ENCODE data around the gene MDGA2.

DNA sequence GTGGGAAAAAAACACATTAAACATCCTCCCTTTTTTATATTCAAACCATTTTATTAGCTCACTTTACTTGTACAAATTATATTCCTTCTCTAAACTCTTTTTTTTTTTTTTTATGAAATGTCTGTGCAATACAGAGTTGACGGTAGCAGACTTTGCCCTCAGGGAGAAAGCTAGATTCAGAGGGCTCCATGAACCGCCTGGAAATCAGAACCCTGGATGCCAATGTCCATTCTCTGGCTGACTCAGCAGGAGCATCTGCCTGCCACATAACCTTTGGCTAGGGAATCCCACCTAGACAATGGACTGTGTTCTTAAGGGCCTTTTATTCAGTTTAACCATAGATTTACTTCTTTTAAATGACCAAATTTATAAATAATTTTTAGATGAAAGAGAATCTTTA is 467.0 kb downstream of the MDGA2 start:
- no peak for TF ChIP-seq TAF1 (IDR thresholded peaks at IDR 0.05; ENCODE audit: borderline replicate concordance, low read depth, low read length)
- TF ChIP-seq POLR2AphosphoS5 (IDR thresholded peaks at IDR 0.05; ENCODE audit: low read depth, low read length), result no peak
- TF ChIP-seq POLR2A (IDR thresholded peaks at IDR 0.05; ENCODE audit: low read depth, low read length), result no peak
